Measurements from ENCODE around the gene CYP1B1.

DNA sequence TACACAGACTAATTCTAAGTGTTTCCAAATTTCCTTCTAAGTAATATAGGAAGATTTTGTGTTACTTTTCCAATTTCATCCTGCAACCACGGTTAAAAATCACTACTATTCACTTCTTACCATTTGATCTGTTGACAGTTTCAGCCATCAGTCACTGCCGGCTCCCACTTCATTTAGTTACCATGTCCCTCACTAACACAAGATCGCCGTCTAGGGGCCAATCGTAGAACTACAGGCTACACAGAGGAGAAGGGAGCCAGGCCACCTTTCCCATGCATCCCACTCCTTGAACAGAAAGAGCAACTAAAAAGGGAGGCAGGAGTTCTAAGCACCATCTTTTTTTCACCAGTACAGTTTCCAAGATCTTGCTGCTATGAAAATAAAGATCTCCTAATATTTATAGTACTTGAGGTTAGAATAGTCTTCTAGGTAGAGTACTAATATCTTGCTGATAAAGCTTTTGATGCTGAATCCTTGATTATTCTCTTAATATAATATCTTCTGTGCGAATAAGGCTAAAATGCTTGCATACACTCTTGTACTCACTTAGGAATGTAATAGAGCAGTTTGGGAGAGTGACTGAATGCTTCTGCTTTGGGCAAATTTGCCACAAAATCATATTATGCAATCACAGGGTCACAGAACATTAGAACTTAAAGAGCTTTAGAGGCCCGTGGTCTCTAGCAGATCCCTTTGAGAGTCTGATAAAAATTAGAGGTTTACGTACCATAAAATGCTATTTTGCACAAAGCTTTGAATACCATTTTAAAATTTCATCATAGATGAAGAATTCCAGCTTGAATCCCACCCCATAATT is 39.5 kb upstream of the CYP1B1 start:
- no peak for TF ChIP-seq POLR2A (IDR thresholded peaks at IDR 0.05; ENCODE audit: low read length)
- no peak for TF ChIP-seq GATA1 (IDR thresholded peaks at IDR 0.05; ENCODE audit: low read depth, low read length)
